Measurements from ENCODE around the gene SLC4A5. TPM values are rescaled to one million over a fixed set of nuclear protein-coding genes. Genes with fewer than 3 reads are reported as not detected.
A peak's percentile ranks its signal among the peaks of the same experiment; 100 is the strongest.
"Not testable (repeated sequence)": the region's sequence is repeated elsewhere in the genome, so short reads cannot be mapped to it uniquely, and the experiment has no call there.

Gene SLC4A5
- total RNA-seq, 1 experiment from 2014 or later: not detected

DNA sequence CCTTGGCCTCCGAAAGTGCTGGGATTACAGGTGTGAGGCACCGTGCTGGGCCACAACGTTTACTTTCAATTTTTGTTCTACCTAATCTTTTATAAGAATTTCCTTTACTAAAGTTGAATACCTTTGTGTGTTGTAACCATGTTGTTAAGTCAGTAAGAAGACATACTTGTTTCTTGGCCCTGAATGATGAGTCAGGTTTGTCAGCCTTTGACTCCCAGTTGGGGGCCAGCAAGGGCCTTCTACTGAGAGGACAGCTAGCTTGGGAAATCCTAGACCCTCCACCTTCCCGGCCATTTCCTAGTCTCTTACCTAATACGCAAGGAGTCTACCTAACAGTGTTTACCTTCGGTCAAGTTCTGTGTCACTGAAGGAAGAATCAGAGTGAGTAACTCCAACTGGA lies 122.1 kb downstream of the SLC4A5 start:
- peaks cover 25% of the 10 kb centered on the region for H3K36me3 ChIP-seq (ENCODE audit: low read depth)
- H3F3A ChIP-seq (ENCODE audit: insufficient read depth, low read depth): peaks cover 71% of the 10 kb centered on the region
- ChIA-PET POLR2A (ENCODE audit: unreplicated experiment) (no interaction called here), CTCF (no interaction called here)
- no peak overlapping the region for H3K4me2 ChIP-seq
- no peaks in the 10 kb centered on the region for H3K27me3 ChIP-seq (ENCODE audit: insufficient read depth, low read depth)
- H3K4me3 ChIP-seq: no peak overlapping the region
- H4K20me1 ChIP-seq (ENCODE audit: insufficient read depth): peaks cover 43% of the 10 kb centered on the region
- BruUV-seq (replicated peaks): no TSS peak
- no peak overlapping the region for H3K27ac ChIP-seq
- no peak for TF ChIP-seq EZH2 (IDR thresholded peaks at IDR 0.05; ENCODE audit: low read depth)
- TF ChIP-seq, protein P1, sequence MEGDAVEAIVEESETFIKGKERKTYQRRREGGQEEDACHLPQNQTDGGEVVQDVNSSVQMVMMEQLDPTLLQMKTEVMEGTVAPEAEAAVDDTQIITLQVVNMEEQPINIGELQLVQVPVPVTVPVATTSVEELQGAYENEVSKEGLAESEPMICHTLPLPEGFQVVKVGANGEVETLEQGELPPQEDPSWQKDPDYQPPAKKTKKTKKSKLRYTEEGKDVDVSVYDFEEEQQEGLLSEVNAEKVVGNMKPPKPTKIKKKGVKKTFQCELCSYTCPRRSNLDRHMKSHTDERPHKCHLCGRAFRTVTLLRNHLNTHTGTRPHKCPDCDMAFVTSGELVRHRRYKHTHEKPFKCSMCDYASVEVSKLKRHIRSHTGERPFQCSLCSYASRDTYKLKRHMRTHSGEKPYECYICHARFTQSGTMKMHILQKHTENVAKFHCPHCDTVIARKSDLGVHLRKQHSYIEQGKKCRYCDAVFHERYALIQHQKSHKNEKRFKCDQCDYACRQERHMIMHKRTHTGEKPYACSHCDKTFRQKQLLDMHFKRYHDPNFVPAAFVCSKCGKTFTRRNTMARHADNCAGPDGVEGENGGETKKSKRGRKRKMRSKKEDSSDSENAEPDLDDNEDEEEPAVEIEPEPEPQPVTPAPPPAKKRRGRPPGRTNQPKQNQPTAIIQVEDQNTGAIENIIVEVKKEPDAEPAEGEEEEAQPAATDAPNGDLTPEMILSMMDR (conservative IDR thresholded peaks at IDR 0.05): no peak
- no peaks in the 10 kb centered on the region for H3K4me1 ChIP-seq (replicated peaks; ENCODE audit: insufficient read depth)
- H2AFZ ChIP-seq: no peak overlapping the region
- intact Hi-C loops (cut with micrococcal nuclease; ENCODE audit: unreplicated experiment): no loop called here
- H3K9me2 ChIP-seq (ENCODE audit: insufficient read depth): no peaks in the 10 kb centered on the region
- no peaks in the 10 kb centered on the region for H3K79me2 ChIP-seq (ENCODE audit: low read depth)
- peak in 1 of 2 experiments; percentile 46 for DNase-seq
- no peaks in the 10 kb centered on the region for H3K9me3 ChIP-seq (ENCODE audit: insufficient read depth, low read depth)

DNA sequence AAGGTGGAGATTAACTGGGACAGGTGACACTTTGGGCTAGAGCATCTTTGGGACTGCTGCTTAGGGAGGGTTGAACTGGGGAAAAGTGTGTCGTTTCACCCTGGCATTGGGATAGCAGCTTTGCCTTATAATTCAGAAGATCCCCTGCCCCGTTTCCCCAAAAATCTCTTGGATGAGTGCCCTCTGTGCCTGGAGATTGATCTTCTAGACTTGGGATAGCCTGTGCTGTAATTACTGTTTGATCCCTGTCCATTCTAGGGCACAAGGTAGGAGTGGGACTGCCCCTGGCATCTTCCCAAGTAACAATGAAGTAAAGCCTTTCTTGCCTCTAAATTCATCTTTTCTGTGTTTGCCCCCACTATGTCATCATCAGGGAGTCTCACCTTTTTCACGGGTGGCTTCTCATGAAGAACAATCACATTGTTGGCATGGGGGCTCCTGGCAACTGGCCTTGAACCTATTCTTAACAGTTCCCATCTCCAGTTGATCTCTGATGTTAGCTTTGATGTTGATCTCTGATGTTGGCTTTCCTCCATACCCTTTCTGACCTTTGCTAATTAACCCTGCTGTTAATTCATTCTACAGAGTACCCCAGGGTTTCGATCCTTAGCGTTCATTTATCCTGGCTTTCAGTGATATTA lies 123.2 kb downstream of the SLC4A5 start:
- intact Hi-C loops (cut with micrococcal nuclease; ENCODE audit: unreplicated experiment): no loop called here
- DNase-seq: no peak
- H3K27ac ChIP-seq: no peak overlapping the region
- no TSS peak for BruUV-seq (replicated peaks)
- ChIA-PET CTCF (interaction anchor here (0.7 to 0.8 kb wide), 2 partner anchors 102 to 153 kb away, joined by 3 read pairs; no protein-coding TSS in a partner anchor), POLR2A (ENCODE audit: unreplicated experiment) (interaction anchor here (0.7 kb wide), 1 partner anchor 58 kb away, joined by 10 read pairs; no protein-coding TSS in a partner anchor)
- no peaks in the 10 kb centered on the region for H3K79me2 ChIP-seq (ENCODE audit: low read depth)
- no peaks in the 10 kb centered on the region for H3K4me1 ChIP-seq (replicated peaks; ENCODE audit: insufficient read depth)
- peaks cover 30% of the 10 kb centered on the region for H3K36me3 ChIP-seq (ENCODE audit: low read depth)
- H3K4me2 ChIP-seq: no peak overlapping the region
- no peaks in the 10 kb centered on the region for H3K27me3 ChIP-seq (ENCODE audit: insufficient read depth, low read depth)
- TF ChIP-seq, protein P1 (conservative IDR thresholded peaks at IDR 0.05): no peak
- no peak for TF ChIP-seq EZH2 (IDR thresholded peaks at IDR 0.05; ENCODE audit: low read depth)
- no peaks in the 10 kb centered on the region for H3K9me2 ChIP-seq (ENCODE audit: insufficient read depth)
- H3F3A ChIP-seq (ENCODE audit: insufficient read depth, low read depth): peaks cover 79% of the 10 kb centered on the region
- H2AFZ ChIP-seq: no peak overlapping the region
- peaks cover 55% of the 10 kb centered on the region for H4K20me1 ChIP-seq (ENCODE audit: insufficient read depth)
- H3K9me3 ChIP-seq (ENCODE audit: insufficient read depth, low read depth): no peaks in the 10 kb centered on the region
- no peak overlapping the region for H3K4me3 ChIP-seq

DNA sequence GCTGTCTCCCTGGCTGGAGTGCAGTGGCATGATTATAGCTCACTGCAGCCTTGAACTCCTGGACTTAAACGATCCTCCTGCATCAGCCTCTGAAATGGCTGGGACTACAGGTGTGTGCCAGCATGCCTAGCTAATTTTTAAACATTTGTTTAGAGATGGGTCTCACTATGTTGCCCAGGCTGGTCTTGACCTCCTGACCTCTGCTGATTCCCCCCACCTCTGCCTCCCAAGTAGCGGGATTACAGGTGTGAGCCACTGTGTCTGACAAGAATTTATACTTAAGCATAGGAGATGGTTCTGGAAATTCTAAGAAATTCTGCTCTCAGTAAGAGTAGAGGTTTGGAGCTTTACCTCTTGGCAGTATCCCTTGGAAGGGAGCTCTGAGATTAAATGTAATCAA lies 126.6 kb downstream of the SLC4A5 start:
- no peaks in the 10 kb centered on the region for H3K79me2 ChIP-seq (ENCODE audit: low read depth)
- peaks cover 65% of the 10 kb centered on the region for H3F3A ChIP-seq (ENCODE audit: insufficient read depth, low read depth)
- no peak overlapping the region for H3K4me2 ChIP-seq
- ChIA-PET POLR2A (ENCODE audit: unreplicated experiment) (interaction anchor here (0.6 kb wide), 1 partner anchor 373 kb away, joined by 18 read pairs; no protein-coding TSS in a partner anchor), CTCF (no interaction called here)
- H2AFZ ChIP-seq: no peak overlapping the region
- no peaks in the 10 kb centered on the region for H3K4me1 ChIP-seq (replicated peaks; ENCODE audit: insufficient read depth)
- no peaks in the 10 kb centered on the region for H3K9me3 ChIP-seq (ENCODE audit: insufficient read depth, low read depth)
- TF ChIP-seq, protein P1 (conservative IDR thresholded peaks at IDR 0.05): no peak
- no peak for TF ChIP-seq EZH2 (IDR thresholded peaks at IDR 0.05; ENCODE audit: low read depth)
- DNase-seq: no peak
- no peaks in the 10 kb centered on the region for H3K27me3 ChIP-seq (ENCODE audit: insufficient read depth, low read depth)
- H3K4me3 ChIP-seq: no peak overlapping the region
- H3K9me2 ChIP-seq (ENCODE audit: insufficient read depth): no peaks in the 10 kb centered on the region
- intact Hi-C loops (cut with micrococcal nuclease; ENCODE audit: unreplicated experiment): no loop called here
- H4K20me1 ChIP-seq (ENCODE audit: insufficient read depth): peaks cover 73% of the 10 kb centered on the region
- peaks cover 58% of the 10 kb centered on the region for H3K36me3 ChIP-seq (ENCODE audit: low read depth)
- BruUV-seq (replicated peaks): no TSS peak
- no peak overlapping the region for H3K27ac ChIP-seq

DNA sequence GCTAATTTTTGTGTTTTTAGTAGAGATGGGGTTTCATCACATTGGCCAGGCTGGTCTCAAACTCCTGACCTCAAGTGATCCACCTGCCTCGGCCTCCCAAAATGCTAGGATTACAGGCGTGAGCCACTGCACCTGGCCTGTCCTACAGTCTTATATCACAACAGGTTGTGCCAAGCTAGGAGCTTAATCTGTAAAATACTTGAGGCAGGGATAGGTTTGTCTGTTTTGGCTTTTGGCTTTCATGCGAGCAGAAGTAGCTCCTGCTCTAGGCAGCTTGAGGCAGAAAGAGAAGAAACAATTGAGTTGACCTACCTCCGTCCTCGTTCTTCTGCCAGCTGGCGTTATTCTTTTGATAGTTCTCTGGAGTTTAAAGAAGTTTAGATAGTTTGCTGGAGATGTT lies 127.4 kb downstream of the SLC4A5 start:
- H3K4me1 ChIP-seq (replicated peaks; ENCODE audit: insufficient read depth); H3K9me3 ChIP-seq (ENCODE audit: insufficient read depth, low read depth); H2AFZ ChIP-seq; DNase-seq; POLR2A ChIA-PET (ENCODE audit: unreplicated experiment); H3K27me3 ChIP-seq (ENCODE audit: insufficient read depth, low read depth); H3K9me2 ChIP-seq (ENCODE audit: insufficient read depth); H3K4me2 ChIP-seq; BruUV-seq (replicated peaks); H3K27ac ChIP-seq; CTCF ChIA-PET; H3K79me2 ChIP-seq (ENCODE audit: low read depth); H3K4me3 ChIP-seq; intact Hi-C loops (cut with micrococcal nuclease; ENCODE audit: unreplicated experiment): not testable (repeated sequence)
- peaks cover 78% of the 10 kb centered on the region for H4K20me1 ChIP-seq (ENCODE audit: insufficient read depth)
- peaks cover 63% of the 10 kb centered on the region for H3K36me3 ChIP-seq (ENCODE audit: low read depth)
- peaks cover 59% of the 10 kb centered on the region for H3F3A ChIP-seq (ENCODE audit: insufficient read depth, low read depth)
